GM19240 (cell line): ENCODE measurements around the gene GPR119.
A peak's percentile ranks its signal among the peaks of the same experiment; 100 is the strongest.
"Not testable (repeated sequence)": the region's sequence is repeated elsewhere in the genome, so short reads cannot be mapped to it uniquely, and the experiment has no call there.

Experiments used
- DNase-seq: peaks from one replicate; pipeline ENCODE4 v3.0.0; 2011; ENCODE audit warnings: low spot score; ENCODE audit not compliant: insufficient read length

GPR119 gene

DNA sequence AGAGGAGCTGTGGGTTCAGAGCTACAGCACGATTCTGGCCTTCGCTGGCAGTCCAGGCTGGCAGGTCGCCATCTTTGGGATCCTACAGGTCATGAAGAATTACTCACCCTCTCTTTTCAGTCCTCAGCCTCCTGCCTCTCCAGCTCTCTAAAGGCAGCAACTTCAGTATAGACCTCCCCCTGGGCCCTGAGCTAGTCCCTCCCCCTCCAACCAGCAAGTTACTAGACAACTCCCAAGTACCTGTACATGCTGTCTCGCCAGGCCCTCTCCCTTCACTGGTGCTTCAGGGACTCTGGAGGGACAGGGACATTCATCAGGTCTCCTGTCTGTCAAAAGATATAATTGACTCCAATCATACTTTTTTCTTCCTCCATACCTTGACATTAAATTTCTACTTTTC is at the start of gene GPR119:
GPR119 (minus strand) TSS at position 155 of the 400 bp plus-strand sequence. CDS start 227 bp downstream, outside the sequence.
- DNase-seq = no peak

DNA sequence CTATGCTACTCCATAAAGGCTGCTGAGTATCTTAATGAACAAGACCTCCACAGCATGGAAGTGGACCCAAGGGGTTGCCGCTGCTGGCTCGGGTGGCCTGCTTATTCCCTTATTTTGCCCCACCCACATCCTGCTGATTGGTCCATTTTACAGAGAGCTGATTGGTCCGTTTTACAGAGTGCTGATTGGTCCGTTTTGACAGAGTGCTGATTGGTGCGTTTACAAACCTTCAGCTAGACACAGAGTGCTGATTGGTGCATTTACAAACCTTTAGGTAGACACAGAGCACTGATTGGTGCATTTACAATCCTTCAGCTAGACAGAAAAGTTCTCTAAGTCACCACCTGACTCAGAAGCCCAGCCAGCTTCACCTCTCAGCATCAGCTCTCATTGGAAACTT is 43.8 kb upstream of the GPR119 start:
- not testable (repeated sequence) for DNase-seq

DNA sequence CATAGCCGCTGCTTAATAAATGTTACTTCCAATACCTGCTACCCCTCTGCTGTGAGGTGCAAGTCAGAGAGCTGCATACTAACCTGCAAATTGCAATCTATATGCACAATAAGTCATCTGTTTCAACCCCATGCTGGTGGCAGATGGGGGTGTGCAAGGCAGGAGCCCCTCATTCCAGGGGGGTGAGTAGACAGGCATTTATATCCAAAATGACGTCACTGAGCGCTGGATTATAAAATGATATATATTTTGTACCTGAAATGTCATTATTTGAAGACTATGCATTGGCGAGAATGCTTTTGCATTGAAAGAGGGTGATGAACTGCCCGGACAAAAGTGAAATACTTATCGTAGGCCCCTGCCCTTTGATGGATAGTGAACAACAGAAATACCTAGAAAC is 41.1 kb upstream of the GPR119 start:
- no peak for DNase-seq

DNA sequence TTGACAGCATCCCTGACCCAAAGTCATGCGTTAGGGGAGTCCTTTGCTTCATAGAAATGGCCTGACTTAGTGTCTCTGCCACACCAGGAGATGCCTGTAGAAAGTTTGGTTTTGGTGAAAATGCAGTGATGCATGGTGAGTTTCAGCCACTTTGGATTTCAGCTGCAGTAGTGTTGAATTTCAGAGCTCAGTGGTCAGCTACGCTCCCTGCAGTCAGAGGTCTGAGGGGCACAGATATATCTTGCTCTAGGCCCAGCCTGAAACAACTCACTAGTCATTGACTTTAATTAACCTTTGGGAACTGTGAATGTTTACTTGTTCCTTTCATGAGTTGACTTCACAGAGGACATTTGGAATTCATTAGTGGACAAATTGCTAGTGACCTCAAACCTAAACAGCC is 33.8 kb upstream of the GPR119 start:
- DNase-seq = no peak

DNA sequence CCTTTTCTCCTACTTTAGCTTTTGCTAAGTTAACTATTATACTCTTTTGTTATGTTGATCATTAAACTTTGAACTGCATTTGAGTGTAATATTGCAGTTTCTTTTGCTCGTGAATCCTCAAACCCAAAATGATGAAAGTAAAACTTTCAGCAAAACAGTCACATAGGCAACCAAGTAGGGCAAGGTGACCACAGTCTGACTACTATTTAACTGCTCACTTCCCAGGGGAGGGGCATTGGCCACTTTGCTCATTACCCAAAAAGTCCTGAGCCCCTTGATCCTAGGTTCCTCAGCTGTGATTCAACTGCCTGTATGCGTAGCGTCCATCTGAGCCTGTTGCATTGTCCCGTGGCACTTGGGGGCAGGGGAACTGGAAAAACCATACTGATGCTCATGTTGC is 33.3 kb upstream of the GPR119 start:
- DNase-seq = no peak

DNA sequence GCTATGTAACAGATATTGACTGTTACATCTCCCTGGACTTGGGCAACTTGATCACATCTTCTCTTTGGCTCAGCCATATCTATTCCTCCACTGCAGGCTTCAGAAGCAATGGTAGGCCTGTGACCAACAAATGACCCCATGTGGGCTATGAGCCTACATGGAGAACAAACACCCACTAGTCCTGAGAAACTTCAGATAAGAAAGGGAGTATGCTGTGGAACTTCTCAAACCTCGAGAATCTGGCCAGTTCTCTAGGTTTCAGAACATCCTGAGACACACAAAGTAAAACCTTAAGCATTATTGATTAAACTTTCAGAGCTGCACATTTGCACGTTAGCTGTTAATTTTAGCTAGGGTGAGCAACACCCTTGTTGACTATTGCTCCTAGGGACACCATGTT is 32.6 kb upstream of the GPR119 start:
- DNase-seq = no peak

DNA sequence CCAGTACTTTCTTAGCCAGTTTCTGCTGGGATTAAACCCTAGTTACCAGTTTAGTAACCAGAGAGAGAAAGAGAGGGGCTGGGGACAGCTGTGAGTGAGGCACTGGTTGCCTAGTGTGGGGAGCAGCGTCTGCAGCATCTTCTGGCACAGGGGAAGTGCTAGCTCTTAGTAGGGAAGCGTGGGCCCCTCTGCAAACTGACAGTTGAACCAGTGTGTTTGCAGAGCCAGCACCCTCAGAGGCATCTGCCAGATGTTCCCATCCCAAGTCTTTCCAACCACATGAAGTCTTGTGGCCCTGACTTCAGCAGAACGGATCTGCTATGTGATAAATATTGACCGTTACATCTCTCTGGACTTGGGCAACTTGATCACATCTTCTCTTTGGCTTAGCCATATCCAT is 31.3 kb upstream of the GPR119 start:
- DNase-seq = no peak

DNA sequence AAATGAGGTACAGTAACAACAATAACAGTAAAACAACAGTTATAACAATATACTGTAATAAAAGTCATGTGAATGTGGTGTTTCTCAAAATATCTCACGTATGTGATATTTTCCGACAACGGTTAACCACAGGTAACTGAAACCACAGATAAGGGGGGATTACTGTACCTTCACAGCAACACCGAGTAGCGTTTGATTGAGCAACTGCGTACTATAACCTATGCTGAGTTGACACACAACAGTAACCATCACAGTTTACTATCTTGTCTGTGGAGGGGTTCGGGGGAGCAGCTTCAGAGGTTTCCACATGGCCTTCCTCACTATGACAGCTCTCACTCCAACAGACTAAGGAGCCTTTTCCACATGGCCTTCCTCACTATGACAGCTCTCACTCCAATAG is 29.7 kb upstream of the GPR119 start:
- DNase-seq = no peak

DNA sequence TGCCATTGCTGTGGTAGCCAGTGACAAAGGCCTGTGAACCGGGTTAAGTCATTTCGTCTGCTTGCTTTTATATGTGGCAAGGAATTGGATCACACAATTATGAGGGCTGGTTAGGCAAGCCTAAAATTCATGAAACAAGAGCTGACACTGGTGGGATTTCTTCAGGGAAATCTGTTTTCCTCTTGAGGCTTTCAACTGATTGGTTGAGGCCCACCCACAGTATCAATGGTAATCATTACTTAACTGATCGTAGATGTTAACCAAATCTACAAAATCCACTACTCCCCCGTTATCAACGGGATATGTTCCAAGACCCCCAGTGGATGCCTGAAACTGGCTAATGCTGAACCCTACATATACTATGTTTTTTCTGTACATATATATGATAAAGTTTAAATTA is 29.3 kb upstream of the GPR119 start:
- no peak for DNase-seq

DNA sequence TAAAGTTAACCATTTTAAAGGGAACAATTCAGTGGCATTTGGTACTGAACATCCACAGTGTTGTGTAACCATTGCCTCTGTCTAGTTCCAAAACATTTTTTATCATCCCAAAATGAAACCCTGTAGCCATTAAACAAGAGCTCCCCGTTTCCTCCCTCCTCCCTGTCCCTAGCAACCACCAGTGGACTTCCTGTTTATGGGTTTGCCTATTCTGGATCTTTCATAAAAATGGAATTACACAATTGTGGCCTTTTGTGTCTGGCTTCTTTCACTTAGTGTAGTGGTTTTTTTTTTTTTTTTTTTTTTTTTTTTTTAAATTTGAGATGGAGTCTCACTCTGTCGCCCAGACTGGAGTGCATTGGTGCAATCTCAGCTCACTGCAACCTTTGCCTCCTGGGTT is 27.9 kb upstream of the GPR119 start:
- DNase-seq = no peak

DNA sequence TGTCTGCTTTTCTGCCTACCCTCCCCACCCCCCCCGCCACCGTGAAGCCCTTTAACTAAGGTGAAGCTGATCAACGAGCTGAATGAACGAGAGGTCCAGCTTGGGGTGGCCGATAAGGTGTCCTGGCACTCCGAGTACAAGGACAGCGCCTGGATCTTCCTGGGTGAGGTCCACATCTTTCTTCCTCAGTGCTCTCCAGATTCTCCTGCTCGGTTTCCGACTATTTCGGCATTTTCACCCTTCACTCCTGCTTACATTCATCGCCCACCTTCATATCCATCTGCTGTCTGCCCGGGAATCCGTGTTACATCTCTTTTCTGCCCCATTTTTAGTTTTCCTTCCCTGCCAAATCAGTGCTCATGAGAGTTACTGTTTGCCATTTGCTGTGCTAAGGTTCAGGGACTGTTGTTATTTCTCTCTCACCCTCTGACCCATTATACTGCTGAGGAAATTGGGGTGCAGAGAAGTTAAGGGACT is 16.8 kb upstream of the GPR119 start:
- DNase-seq = no peak

DNA sequence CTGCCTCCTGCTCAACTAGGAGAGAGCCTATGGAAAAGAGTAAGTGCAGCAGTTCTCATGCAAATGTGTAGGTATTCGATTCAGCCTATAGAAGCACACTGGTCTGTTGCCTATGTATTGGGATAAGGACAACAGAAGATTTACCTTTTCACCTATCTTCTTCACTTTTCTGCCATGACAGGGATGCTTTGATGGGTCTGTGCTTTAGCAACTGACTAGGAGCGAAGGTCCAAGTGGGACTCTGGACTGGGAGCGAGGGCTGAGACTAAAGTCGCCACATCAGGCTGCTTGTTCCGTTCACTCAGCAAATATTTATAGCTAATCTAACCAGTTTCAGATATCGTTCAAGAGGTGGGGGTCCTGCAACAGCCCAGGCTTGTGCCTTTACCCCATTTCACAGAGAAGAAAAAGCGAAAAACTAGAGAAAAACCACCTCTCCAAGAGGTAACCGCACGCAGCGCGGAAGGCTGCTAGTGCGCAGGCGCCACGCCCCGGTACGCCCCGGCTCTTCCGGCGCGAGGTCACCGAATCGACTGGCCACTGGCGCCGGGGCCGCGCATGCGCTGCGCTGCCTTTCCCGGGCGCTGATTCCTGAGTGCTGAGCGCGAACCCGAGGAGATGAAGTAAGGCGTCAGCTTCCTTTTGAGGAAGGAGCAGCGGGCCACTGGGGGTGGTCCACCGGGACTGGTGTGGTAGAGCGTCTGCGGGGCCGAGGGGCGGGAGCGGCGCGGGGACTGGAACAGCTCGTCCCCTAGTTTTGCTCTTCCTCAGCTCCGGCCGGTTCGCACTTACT is 16.1 kb upstream of the GPR119 start, which contains the start of gene RBMX2:
RBMX2 (plus strand) TSS at position 573 of the 793 bp plus-strand sequence; CDS start at position 619, 46 bp downstream.
- DNase-seq = peak; percentile 75

DNA sequence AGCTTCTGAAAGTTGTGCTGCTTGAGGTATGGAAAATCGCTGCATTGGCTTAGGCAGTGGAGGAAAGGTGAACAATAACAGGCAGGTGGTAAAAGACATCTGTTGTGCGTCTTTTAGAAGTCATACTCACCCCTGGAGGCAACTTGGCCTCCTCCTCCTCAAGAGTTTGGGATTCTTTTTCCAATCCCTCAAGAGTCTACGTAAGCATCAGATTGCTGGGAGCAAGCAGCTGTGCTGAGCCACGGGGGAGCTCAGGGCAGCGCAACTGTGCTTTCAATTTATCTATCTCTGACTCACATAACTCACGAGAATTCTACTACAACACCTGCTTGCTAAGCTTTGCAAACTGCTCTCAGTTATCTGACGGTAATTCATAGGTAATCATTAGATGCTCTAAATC is 9.9 kb upstream of the GPR119 start:
- DNase-seq = no peak

DNA sequence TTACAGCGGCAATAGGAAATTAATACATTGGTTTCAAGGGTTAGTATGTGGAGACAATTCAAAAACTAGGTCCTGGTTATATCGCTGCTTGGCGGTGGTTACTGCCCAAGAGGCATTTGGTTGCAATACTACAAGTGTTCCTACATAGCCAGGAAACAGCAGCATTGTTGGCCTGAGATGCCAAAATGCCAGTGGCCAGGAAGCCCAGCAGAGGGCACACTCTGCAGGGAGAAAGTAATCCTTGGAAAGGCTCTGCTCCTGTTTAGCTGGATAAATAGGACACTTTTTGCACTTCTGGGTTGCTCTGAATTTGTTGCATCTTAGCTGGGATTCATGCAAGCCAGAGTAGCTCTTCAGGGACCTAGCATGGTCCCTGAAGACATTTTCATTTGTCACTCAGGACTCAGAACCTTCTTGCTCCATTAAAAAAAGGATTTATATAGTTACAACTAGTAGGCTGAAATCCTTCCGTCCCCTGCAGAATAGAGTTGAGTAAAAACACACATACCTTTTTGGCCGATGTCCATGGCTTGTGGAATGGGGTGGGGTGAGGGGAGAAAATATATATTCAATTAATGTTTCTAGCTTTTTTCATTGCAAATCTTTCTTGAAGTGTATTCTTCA is 8.1 kb upstream of the GPR119 start:
- DNase-seq = peak; percentile 15

DNA sequence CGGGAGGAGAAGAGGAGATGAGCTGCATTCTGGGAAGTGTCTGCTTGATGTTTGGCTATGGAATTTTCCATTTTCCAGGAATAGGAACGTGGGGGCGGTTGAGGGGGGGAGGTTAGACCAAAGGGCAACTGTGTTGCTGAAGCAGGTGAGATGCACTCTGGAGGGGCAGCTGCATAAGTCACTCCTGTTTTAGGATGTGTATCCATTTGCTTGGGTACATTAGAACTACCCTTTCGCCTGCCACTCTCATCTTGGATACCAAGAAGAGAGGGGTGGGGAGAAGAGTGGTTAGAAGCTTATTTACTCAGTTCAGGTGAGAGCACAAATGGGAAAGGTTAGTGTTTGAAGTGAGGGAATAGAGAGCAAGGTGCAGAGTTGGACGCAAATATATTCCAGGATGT is 934 bp upstream of the GPR119 start:
- no peak for DNase-seq

DNA sequence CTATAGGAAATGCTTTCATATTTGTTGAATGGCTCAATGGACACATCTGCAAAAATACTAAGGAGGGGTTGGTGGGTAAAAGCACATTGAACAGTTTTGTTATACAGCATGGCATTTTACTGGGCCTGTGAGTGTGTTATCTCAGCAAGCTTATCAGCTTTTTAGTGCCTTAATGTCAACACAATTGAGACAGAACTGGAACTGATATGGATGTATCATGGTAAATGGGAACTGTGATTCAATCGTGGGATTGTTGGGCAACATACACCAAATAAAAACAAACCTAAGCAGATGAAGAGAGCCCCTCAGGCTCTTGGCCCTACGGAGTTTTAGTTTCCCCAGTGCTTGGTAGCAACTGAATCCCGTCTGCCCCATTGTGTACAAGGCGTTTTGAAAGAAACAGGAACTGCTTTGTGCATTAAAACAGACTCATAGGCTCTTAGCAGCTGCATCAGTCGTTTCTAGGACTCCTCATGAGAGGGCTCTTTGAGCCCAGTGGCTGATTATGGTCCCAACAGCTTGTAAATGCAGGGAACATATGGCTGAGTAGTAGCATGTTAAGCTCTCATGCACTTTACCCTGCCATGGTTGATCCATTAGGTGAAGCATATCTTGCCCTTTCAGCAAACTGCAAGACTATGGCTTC is 7.3 kb downstream of the GPR119 start:
- DNase-seq = no peak

DNA sequence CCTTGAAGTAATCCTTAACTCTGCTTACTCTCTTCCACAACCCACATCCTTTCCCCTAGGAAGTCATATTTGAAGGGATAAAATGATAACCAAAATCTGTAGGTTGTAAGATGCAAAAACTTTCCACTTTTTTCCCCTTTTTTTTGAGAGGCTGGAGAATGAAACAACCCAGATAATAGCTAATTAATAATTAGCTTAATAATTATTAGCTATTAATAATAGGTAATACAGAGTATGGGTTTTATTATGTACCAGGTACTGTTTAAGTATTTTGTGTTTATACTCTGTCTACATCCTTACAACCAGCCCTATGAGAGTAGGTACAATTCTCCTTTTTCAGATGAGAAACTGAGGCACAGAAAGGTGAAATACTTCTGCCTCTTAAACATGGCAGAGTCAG is 9.4 kb downstream of the GPR119 start:
- DNase-seq = no peak

DNA sequence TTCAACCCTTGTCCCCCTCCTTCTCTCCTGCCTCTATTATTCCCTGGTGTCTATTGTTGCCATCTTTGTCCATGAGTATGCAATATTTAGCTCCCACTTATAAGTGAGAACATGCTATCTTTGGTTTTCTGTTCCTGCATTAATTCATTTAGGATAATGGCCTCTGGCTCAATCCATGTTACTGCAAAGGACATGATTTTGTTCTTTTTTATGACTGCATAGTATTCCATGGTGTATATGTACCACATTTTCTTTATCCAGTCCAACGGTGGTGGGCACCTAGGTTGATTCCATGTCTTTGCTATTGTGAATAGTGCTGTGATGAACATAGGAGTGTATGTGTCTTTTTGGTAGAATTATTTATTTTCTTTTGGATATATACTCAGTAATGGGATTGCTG is 33.4 kb downstream of the GPR119 start:
- not testable (repeated sequence) for DNase-seq

DNA sequence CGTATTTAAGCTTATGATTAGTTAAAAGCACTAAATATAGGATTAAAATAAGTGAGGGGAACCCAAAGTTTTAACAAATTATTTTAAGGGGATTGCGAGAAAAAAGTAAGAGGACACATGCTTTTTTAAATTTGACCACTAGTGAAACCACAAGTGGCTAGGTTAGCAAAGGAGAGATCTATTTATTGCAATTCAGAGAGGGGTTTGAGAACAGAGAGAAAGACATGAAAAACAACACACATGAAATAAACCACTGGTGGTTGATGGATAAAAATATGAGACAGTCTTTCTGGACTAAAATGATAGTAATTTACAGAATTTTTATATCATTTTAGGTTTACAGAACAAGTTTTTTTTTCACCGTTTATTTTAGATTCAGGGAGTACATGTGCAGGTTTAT is 33.9 kb downstream of the GPR119 start:
- no peak for DNase-seq

DNA sequence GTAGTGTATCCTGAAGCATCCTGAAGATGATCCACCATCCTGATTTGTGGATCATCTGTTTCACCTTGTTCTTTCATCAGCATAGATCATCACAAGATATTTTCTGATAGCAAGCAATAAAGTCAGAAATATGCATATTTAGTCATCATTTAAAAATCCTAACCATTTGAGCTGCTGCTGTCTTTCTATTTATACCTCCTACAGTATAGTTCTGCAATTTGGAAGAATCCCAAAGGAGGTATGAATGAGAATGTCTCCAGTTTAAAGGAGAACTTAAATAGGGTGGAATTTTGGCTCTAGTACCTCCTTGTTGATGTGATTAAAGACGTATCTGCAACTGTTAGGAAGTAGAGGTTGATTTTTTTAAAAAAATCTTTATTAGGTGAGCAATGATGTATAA is 38.2 kb downstream of the GPR119 start:
- no peak for DNase-seq

DNA sequence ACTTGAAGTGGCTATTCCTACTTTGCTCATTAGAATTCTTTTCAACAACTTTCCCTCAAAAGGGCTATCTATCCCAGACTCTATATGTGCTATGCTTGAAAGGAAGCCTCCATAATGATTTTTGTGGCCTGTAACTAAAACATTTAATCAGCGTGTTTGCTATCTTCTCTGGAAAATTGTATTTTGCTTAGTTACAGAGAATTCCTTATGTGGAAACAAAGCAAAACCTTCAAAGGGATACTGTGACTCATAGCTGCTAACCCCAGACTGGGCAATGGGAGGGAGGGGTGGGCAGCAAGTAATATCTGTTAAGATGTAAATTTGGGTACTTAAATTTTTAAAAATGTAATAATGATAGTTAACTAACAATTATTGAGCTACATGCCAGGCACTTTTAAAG is 42.1 kb downstream of the GPR119 start:
- DNase-seq = no peak

DNA sequence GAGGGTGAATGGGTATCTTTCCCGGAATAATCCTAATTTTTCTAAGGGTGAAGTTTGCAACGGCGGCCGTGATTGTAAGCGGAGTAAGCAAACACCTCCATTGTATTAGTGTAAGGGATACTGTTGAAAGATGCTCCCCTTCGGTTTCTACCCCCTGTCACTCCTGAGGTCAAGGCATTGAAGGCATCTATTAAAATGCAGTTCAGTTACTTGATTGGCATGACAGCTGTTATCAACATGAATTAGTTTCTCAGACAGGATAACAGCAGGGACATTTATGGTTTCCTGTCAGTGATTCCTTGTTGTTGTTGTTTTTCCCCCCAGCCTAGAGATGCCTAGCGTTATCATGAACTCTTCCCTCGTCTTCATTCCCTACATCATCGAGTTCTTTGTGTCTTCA is 45.2 kb downstream of the GPR119 start:
- no peak for DNase-seq
